LHCN-M2 (cell line): ENCODE measurements around the gene FBXO8. TPM values are rescaled to one million over a fixed set of nuclear protein-coding genes. Genes with fewer than 3 reads are reported as not detected.
A peak's percentile ranks its signal among the peaks of the same experiment; 100 is the strongest.

Experiments used
- DNase-seq: peaks from one replicate; pipeline ENCODE4 v3.0.0-alpha.2; 2012; ENCODE audit warnings: low read depth
- total RNA-seq: library from RNA; depleted of rRNA; stranded (reverse); fragments of >200 nt; gene quantifications from 2 replicates; pipeline ENCODE4 v1.2.3, GENCODE V29; 2014; rRNA removed

Gene FBXO8
- total RNA-seq, 1 experiment from 2014 or later: 22.8 TPM

DNA sequence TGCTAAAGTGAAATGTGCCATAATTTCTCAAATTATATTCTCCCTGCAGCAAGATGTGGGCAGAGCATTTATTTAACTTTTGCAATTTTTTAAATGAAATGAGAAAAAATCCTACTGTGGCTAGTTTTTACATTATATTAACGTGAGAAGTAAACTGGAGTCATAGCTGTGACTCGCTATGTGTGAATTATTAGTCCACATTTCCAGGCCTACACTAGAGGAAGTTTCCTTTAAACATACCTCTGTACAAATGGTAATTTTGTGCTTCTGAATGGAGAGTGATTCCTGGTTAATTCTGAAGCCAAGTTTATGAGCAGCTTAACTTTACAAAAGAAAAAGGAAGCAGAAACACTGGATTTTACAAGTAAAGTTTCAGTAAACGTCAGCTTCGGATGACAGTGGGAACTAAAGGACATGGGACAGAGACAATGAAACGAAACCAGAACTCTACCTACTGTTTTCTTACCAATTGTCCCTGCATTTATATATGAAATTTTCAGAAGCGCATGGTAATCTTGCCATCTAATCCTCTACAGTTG, 72.4 kb downstream of the FBXO8 start:
- peak; percentile 62 for DNase-seq

DNA sequence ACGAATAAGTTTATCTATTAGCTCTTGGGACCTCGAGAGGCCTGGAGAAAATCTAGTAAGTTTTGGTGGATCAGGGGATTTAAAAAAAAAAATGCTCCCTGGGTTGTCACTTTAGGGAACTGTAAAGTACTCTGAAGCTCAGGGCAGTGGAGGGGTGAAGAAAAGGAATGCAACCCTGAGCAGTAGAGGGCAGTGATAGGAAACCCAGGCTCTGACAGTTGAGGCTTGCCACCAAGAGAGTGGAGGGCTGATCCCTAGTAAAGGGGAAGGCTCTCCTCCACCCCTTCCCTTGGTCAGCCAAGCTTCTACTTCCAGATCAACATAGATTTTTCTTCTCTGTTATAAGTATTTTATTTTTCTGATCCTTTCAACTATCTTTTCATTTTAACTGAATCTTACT, 73.1 kb downstream of the FBXO8 start:
- DNase-seq: no peak

DNA sequence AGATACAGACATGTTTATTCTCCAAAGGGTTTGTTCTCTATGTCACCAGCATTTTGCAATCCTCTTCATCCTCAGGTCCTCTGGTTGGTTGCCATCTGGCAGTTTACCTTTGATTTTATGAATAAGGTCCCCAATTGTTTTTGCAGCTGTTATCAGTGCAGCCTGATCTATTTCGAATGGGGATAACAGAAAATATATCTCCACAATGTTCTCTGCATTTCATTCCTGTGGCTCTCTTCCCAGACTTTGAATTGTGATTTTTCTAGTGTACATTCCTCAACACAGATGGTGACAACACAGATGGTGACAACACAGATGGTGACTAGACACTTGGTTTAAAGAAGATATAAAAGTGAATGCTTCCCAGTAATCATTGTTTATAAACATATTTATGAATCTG, 74.1 kb downstream of the FBXO8 start:
- DNase-seq: peak; percentile 80

DNA sequence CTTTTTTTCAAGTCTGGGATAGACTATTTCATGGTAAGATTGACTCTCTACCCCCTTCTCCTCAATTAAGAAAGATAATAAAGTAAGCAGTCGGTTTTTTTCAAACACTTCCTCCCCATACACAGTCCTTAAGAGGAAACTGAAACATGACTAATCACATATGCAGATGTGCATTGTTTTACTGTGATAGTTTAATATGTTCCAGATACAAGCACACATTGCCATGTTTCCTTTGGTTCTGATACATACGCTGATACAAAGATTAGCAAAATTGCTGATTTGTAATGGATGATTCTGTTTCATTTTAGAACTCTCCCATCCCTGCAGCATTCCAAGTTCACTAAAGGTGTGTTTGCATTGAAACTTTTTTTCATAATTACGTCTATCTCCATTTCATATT, 76.1 kb downstream of the FBXO8 start:
- DNase-seq: no peak

DNA sequence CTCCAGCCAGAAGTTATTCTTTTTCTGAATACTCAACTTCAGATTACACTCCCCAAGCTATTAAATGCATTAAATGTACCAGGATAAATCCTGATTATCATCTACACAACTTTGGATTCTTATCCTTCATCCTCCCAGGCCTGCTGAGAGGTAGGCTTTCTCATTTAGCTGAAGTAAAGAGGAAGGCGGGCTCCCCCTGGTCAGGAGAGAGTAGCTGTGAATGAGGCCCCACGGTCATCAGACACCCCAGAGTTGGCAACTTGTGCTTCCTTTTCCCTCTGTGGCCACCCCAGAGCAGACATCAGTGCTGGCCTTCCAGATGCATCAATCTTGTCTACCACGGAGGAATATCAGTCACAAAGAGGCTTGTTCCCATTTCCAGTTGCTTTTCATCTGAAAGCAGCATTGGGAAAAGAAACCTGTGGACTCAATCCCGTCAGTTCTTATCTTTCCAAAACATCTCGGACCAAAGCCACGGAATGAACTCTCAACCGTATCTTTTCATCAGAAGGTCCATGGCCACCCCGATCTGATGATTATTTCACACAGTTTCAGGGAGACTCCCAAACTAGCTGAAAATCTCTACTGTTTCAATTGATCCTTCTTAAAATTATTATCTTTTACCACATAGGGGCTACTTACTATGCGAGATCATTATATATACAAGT, 79.2 kb downstream of the FBXO8 start:
- DNase-seq: no peak

DNA sequence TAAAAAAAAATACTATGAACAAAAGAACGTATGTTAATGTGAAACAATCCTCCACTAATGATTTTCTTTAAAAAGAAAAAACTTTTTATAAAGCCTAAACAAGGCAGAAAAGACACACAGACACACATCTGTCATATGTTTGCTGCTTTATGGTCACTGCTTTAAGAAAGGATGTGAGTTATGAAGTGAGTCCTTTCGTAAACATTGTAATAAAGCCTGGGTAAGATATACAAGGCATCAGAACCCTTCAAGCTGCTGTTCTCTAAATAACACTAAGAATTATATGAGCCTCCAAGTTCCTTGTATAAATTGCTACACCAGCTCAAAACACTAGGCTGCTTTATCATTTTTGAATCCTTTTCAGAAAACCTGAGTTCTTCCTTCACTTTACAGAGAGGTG, 81.6 kb downstream of the FBXO8 start:
- DNase-seq: no peak

DNA sequence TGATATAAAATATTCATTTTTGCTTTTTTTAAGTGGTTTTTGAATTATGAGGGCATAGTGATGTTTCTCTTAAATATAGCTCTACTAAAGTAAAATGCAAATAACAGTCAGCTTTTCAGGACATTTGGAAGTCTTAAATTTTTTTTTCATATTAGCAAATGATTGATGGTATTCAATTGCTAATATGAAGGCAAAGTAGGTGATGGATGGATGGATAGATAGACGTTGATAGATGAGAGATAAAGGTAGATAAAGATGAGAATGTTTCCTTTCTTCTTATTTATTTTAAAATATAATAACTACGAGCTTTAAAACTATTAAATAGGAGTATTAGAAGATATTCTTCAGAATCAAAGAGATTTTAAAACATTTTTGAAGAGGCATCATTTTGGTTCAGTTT, 83.7 kb downstream of the FBXO8 start:
- DNase-seq: no peak

DNA sequence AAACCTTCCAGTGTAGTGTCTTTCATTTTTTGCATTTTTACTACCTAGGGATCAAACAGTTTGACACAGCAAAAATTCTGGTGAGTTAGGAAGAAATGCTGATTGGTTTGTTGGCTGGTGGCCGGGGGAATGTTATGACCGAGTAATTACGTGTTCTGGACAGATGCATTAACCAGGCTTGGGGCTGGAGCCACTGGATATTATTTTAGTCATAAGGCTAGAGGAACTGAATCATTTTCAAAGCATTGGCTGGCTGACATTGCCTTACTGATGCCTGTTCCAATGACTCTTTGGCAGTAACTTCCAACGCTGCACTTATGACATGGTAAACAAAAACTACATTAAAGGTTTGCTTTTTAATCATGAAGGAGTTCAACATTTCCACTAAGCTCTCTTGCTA, 84.6 kb downstream of the FBXO8 start:
- DNase-seq: peak; percentile 95

DNA sequence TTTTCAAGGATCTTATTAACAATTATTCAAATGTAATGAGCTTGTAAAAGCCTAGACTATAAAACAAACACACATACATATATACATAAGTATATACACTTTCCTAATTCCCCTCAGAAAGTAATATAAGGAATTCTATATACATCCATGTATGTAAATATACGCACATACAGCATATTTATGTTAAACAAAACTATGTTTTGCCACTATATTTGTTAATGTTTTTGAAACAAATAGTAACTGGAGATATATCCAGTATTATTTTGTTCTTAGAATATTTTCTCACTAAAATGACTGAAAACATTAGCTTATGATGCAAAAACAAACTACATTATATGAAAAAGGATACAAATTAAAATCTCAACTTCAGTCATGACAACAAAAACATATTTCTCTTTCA, 85.1 kb downstream of the FBXO8 start:
- DNase-seq: no peak

DNA sequence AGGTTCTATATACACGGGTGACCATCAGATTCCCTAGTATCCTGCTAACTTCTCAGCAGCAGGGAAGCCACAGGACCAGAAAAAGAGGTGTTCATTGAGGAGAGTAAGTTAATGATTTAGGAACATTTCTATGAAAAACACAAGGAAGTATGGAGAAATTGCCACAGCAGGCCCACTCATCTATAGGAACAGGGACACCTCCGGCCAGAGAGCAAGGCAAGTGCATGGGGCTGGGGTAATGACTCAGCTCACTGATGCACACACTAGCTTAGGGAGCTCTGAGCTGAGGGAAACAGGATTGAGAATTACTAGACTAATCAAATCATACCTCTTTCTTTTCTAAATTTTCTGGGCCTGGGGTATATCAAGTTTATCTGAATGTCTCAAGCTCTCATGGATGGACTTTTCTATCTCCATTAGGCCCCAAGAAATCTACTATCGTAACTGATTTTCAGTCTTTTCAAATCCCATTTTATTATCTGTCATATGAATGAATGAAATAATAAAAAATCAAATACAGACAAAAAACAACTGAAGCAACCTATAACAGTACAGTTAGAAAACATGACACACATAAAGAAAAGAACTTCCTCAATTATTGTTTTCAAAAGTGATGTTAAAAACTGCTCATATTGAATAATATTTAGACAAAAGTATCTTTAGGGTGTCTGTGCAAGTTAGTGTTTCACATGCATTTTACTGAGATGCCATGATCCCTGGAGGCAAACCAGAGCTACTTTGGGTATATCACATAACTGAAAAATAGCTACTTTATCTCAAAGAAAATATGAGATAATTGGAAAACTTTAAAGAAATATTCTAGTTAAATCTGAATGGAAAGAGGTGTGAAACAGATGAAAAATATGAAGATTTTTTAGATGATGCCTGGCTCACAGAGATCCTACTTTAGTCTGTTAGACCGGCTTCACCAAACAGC, 89.8 kb downstream of the FBXO8 start:
- DNase-seq: no peak

DNA sequence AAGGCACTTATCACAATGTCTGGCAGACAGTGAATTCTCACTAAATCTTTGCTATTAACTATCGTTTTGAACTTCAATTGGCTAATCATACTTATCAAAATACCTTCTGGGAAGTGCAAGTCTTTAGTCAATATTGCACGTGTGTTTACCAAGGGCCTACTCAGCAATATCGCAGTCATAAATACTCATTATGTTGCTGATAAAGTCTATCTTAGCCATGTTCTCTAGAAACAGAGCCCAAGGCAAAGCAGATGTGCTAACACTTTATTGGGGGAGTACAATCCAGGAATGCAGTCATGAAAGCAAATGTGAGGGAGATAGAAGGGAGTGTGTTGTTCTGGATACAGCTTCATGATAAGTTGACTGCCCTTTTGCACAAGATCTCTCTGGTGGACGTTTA, 90.5 kb downstream of the FBXO8 start:
- no peak for DNase-seq

DNA sequence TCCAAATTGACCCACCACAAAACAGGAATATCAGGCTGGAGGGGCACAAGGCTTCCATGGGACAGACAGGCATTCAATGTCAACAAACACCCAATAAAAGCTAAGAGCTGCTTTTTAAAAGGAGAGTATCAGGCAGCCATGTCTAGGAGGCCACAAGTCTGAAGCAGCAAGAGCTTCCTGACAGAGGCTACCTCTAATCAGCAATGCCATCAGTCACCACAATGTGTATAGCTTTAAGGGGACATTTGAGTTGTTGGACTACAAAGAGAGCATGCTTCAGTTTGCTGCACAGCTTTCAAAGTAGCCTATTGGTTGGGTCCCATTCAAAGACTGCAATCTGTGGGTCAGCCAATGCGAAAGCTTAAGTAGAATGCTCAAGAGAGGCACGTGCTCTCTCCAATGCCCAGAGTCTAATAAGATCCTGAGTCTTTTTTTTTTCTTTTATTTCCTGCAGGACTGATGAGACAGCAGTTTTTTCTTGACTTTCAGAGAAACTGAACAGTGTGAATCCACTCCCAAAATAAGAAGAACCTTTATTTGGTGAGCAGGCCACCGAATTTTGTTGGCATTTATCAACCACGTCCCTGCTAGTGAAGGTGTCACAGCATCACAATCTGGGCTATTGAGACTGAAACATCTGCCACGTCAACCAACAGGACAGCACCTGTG, 92.5 kb downstream of the FBXO8 start:
- no peak for DNase-seq

DNA sequence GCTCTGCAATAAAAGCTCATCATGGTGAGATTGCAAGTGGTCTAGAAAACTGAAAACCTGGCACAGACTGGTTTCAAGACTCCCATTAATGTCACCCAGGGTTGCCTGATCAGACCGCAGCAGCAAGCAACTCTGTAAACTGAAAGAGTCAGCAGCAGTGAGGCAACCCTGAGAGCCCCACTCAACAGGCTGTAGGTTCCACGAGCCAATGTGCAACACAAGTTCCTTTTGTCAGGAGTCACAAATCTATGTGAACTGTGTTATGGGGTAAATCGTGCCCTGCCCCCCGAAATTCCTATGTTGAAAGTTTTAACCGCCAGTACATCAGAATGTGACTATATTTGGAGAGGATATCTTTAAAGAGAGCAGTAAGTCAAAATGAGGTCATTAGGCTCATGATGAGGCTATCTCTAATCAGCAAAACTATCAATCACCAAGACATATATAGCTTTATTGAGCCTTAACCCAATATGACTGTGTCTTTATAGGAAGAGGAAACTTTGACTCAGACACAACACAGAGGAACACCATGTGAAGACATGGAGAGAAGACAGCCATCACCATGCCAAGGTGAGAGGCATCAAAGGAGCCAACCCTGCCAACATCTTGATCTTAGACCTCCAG, 94.0 kb downstream of the FBXO8 start:
- no peak for DNase-seq

Other genes starting within 250 kb of the FBXO8 start
- gene CEP44, start 244 bp upstream of the FBXO8 start, total RNA-seq: 22.7 and 27.3 TPM in 2 replicates
- not detected in 2 replicates for gene HPGD, start 238.8 kb upstream of the FBXO8 start, total RNA-seq